NOMO-1 treated with DMSO at 0.1 percent for 48 hours (cell line): ENCODE measurements around the gene ERC2.

Source experiments
- DNase-seq: peaks from one replicate; lab custom pipeline; 2025; ENCODE audit not compliant: unreplicated experiment; lab: John Stamatoyannopoulos, UW

The ERC2 gene

GRCh38 chr3:55487381-55488241 lies 980.7 kb downstream of the ERC2 start:
- DNase-seq: no peak

- no peak for DNase-seq
Observed at GRCh38 chr3:55486857-55487380, 981.3 kb downstream of the ERC2 start, which contains the start of gene WNT5A. Gene WNT5A, minus strand, starts transcription at chr3:55487306. Its CDS starts 321 bp downstream, at chr3:55486985.

- no peak for DNase-seq
Observed at GRCh38 chr3:55486101-55486856, 982.0 kb downstream of the ERC2 start.

GRCh38 chr3:55484801-55485791 lies 983.2 kb downstream of the ERC2 start:
- DNase-seq: peak; percentile 30

- no peak for DNase-seq
Observed at GRCh38 chr3:55484191-55484689, 984.0 kb downstream of the ERC2 start.

GRCh38 chr3:55483196-55484095 lies 984.8 kb downstream of the ERC2 start:
- no peak for DNase-seq

- DNase-seq: no peak
Observed at GRCh38 chr3:55482496-55483195, 985.6 kb downstream of the ERC2 start.

GRCh38 chr3:55481744-55482495 lies 986.3 kb downstream of the ERC2 start:
- no peak for DNase-seq

GRCh38 chr3:55480911-55481743 lies 987.1 kb downstream of the ERC2 start:
- no peak for DNase-seq

GRCh38 chr3:55477306-55478303 lies 990.7 kb downstream of the ERC2 start:
- DNase-seq: no peak

- DNase-seq: no peak
Observed at GRCh38 chr3:55476515-55476914, 991.8 kb downstream of the ERC2 start.

GRCh38 chr3:55474213-55474632 lies 994.0 kb downstream of the ERC2 start:
- no peak for DNase-seq

GRCh38 chr3:55473788-55474187 lies 994.5 kb downstream of the ERC2 start:
- DNase-seq: no peak

GRCh38 chr3:55471522-55472280 lies 996.6 kb downstream of the ERC2 start:
- DNase-seq: no peak

GRCh38 chr3:55471084-55471483 lies 997.2 kb downstream of the ERC2 start:
- no peak for DNase-seq
